IMR-90 (cell line): ENCODE measurements around the gene COCH. TPM values are rescaled to one million over a fixed set of nuclear protein-coding genes. Genes with fewer than 3 reads are reported as not detected.

Experiments
- ATAC-seq: fragments of 200-7000 bp; cut with Tn5 transposase; 2 replicates; pipeline ENCODE4 v1.9.1; 2020; ENCODE audit warnings: low read depth, mild to moderate bottlenecking, moderate library complexity
- BruUV-seq: library from RNA; stranded (reverse); fragments of 400-500 nt; replicated peaks from 2 replicates; lab custom pipeline; 2021; lab: Mats Ljungman, UMichigan
- CTCF ChIA-PET: fragments of 300-600 bp; formaldehyde crosslinking; extraction: SDS; loops from one replicate; lab custom pipeline; 2021; ENCODE audit warnings: antibody characterized with exemption; lab: Yijun Ruan, JAX
- POLR2A ChIA-PET: fragments of 300-600 bp; sonication (Branson Sonifier 250); formaldehyde crosslinking; loops from one replicate; lab custom pipeline; 2022; ENCODE audit warnings: antibody characterized with exemption; ENCODE audit not compliant: unreplicated experiment; lab: Charles Lee
- DNase-seq: peaks from one replicate; pipeline ENCODE4 v3.0.0; 2013
- H2AFZ ChIP-seq: replicated peaks from 2 replicates; pipeline ENCODE3; 2013; ENCODE audit warnings: low read length, mild to moderate bottlenecking; ENCODE audit not compliant: poor library complexity
- H2AK5ac ChIP-seq: 2 replicates; pipeline ENCODE4 v1.6.1; 2013; ENCODE audit warnings: low read depth, low read length, inconsistent platforms
- H2AK9ac ChIP-seq: replicated peaks from 2 replicates; pipeline ENCODE3; 2013; ENCODE audit warnings: mild to moderate bottlenecking, low read depth, low read length, moderate library complexity; ENCODE audit not compliant: poor library complexity
- H2BK120ac ChIP-seq: 2 replicates; pipeline ENCODE4 v1.6.1; 2013; ENCODE audit warnings: low read depth, low read length, inconsistent platforms
- H2BK15ac ChIP-seq: 3 replicates; pipeline ENCODE4 v1.6.1; 2013; ENCODE audit warnings: low read depth, low read length, inconsistent platforms
- H2BK20ac ChIP-seq: 2 replicates; pipeline ENCODE4 v1.6.1; 2013; ENCODE audit warnings: low read depth, mild to moderate bottlenecking, inconsistent platforms, low read length, moderate library complexity
- H2BK5ac ChIP-seq: 2 replicates; pipeline ENCODE4 v1.6.1; 2013; ENCODE audit warnings: mild to moderate bottlenecking, low read depth, low read length, inconsistent platforms; ENCODE audit not compliant: poor library complexity, severe bottlenecking
- H3K14ac ChIP-seq: replicated peaks from 2 replicates; pipeline ENCODE4 v1.6.1; 2013; ENCODE audit warnings: low read depth, low read length, inconsistent platforms
- H3K18ac ChIP-seq: 2 replicates; pipeline ENCODE4 v1.6.1; 2013; ENCODE audit warnings: low read depth, low read length, control low read depth
- H3K23ac ChIP-seq: 2 replicates; pipeline ENCODE4 v1.6.1; 2013; ENCODE audit warnings: low read depth, low read length, inconsistent platforms
- H3K27ac ChIP-seq: 2 replicates; pipeline ENCODE4 v1.5.1; 2013; ENCODE audit warnings: mild to moderate bottlenecking, control low read depth, low read length; ENCODE audit not compliant: insufficient read depth
- H3K27me3 ChIP-seq: 2 replicates; pipeline ENCODE4 v1.6.1; 2013; ENCODE audit warnings: low read length; ENCODE audit not compliant: control insufficient read depth, insufficient read depth
- H3K36me3 ChIP-seq: 2 replicates; pipeline ENCODE4 v1.6.1; 2013; ENCODE audit warnings: low read length, mixed read lengths; ENCODE audit not compliant: control insufficient read depth, insufficient read depth
- H3K4ac ChIP-seq: 2 replicates; pipeline ENCODE4 v1.6.1; 2013; ENCODE audit warnings: low read depth, low read length, inconsistent platforms
- H3K4me1 ChIP-seq: 2 replicates; pipeline ENCODE4 v1.6.1; 2013; ENCODE audit warnings: low read length, mixed read lengths; ENCODE audit not compliant: control insufficient read depth, insufficient read depth
- H3K4me2 ChIP-seq: 2 replicates; pipeline ENCODE4 v1.6.1; 2013; ENCODE audit warnings: low read depth, mild to moderate bottlenecking, control low read depth, low read length, moderate library complexity
- H3K4me3 ChIP-seq: 2 replicates; pipeline ENCODE4 v1.5.1; 2013; ENCODE audit warnings: low read depth, mild to moderate bottlenecking, control low read depth, low read length, moderate library complexity; ENCODE audit not compliant: insufficient read depth
- H3K56ac ChIP-seq: 2 replicates; pipeline ENCODE4 v1.6.1; 2013; ENCODE audit warnings: low read length, inconsistent platforms; ENCODE audit not compliant: insufficient read depth; ENCODE audit errors: extremely low read depth
- H3K79me1 ChIP-seq, 2 experiments: 2 replicates each; pipeline ENCODE4 v1.6.1; 2013; ENCODE audit warnings: low read length in 2 of 2, inconsistent platforms in 1 of 2, low read depth in 1 of 2
- H3K9ac ChIP-seq: 2 replicates; pipeline ENCODE4 v1.6.1; 2013; ENCODE audit warnings: low read depth, low read length, control low read depth
- H3K9me1 ChIP-seq: 2 replicates; pipeline ENCODE4 v1.6.1; 2013; ENCODE audit warnings: low read length, inconsistent platforms; ENCODE audit not compliant: insufficient read depth
- H3K9me3 ChIP-seq: 2 replicates; pipeline ENCODE4 v1.6.1; 2013; ENCODE audit warnings: low read length; ENCODE audit not compliant: control insufficient read depth, insufficient read depth
- H4K20me1 ChIP-seq: 2 replicates; pipeline ENCODE4 v1.6.1; 2013; ENCODE audit warnings: low read length, inconsistent platforms; ENCODE audit not compliant: insufficient read depth
- H4K5ac ChIP-seq: 2 replicates; pipeline ENCODE4 v1.6.1; 2013; ENCODE audit warnings: mild to moderate bottlenecking, low read depth, low read length, control low read depth
- H4K8ac ChIP-seq, 2 experiments: 2 replicates each; pipeline ENCODE4 v1.6.1; 2013; ENCODE audit warnings: low read depth in 2 of 2, low read length in 2 of 2, control low read depth in 1 of 2, inconsistent platforms in 1 of 2
- H4K91ac ChIP-seq: 2 replicates; pipeline ENCODE4 v1.6.1; 2013; ENCODE audit warnings: low read depth, low read length, inconsistent platforms; ENCODE audit not compliant: insufficient read depth
- BHLHE40 ChIP-seq: fragments of 150-350 bp; IDR thresholded peaks from 2 replicates; pipeline ENCODE4 v1.6.1; 2016; ENCODE audit warnings: mild to moderate bottlenecking, low read depth, low read length
- CEBPB ChIP-seq: IDR thresholded peaks from 2 replicates; pipeline ENCODE4 v1.6.1; 2012; ENCODE audit warnings: low read depth, low read length, improper control_type of control experiment
- FOS ChIP-seq: fragments of 150-350 bp; IDR thresholded peaks from 2 replicates; pipeline ENCODE4 v1.6.1; 2016; ENCODE audit warnings: low read depth, low read length
- MAFK ChIP-seq: IDR thresholded peaks from 2 replicates; pipeline ENCODE4 v1.6.1; 2012; ENCODE audit warnings: low read depth, low read length, improper control_type of control experiment
- NFE2L2 ChIP-seq: fragments of 150-350 bp; IDR thresholded peaks from 2 replicates; pipeline ENCODE4 v1.6.1; 2016; ENCODE audit warnings: low read depth, mild to moderate bottlenecking, low read length
- POLR2A ChIP-seq: IDR thresholded peaks from 2 replicates; pipeline ENCODE4 v1.6.1; 2012; ENCODE audit warnings: mild to moderate bottlenecking, low read depth, low read length
- RFX5 ChIP-seq: IDR thresholded peaks from 2 replicates; pipeline ENCODE4 v1.8.0; 2012; ENCODE audit warnings: low read depth, mild to moderate bottlenecking, low read length, moderate library complexity
- SMC3 ChIP-seq: fragments of 150-350 bp; IDR thresholded peaks from 2 replicates; pipeline ENCODE4 v1.6.1; 2016; ENCODE audit warnings: low read depth, mild to moderate bottlenecking, antibody characterized with exemption, low read length, moderate library complexity
- WGBS, 2 experiments: methylation state at CpG; one replicate each; pipeline versions ENCODE4 v1.1.5 to v1.1.7; 2013; ENCODE audit warnings: missing lambda C conversion rate in 2 of 2; ENCODE audit not compliant: insufficient read length in 1 of 2; ENCODE audit errors: extremely low coverage in 2 of 2; 5-methylcytosine and 5-hydroxymethylcytosine counted together
- dilution Hi-C: fragments of 300-500 bp; cut with HindIII; formaldehyde crosslinking; loops from one replicate; pipeline ENCODE4 v1.14.3; 2018; ENCODE audit warnings: low sequenced_read_pairs; ENCODE audit not compliant: unreplicated experiment
- in situ Hi-C: fragments of 300-500 bp; cut with MboI; formaldehyde crosslinking; loops from 3 replicates; pipeline ENCODE4 v1.14.3; 2019; ENCODE audit warnings: low sequenced_read_pairs, inconsistent platforms, mixed read lengths
- intact Hi-C: fragments of 100-400 bp; cut with micrococcal nuclease; formaldehyde crosslinking; loops from 2 replicates; pipeline ENCODE4 v1.10.0; 2022
- polyA plus RNA-seq, 3 experiments: library from polyadenylated mRNA; depleted of rRNA; stranded (reverse); fragments of >200 nt; gene quantifications; 2 replicates each; pipeline ENCODE4 v1.2.3, GENCODE V29; 2012; ENCODE audit warnings: low replicate concordance in 1 of 3
- total RNA-seq: library from RNA; depleted of rRNA; stranded (reverse); fragments of >200 nt; gene quantifications from 2 replicates; pipeline ENCODE4 v1.2.3, GENCODE V29; 2012
- TF ChIP-seq, protein P1 (sequence below): fragments of 150-350 bp; IDR thresholded peaks from 2 replicates; pipeline ENCODE4 v1.6.1; 2017; ENCODE audit warnings: mild to moderate bottlenecking, antibody characterized with exemption, low read length, low read depth

Gene COCH
- total and polyA plus RNA-seq, 2 of the 4 experiments (the other 2 are of a cell fraction): 0.17 to 0.18 TPM

GRCh38 chr14:30864934-30865333, 9.4 kb upstream of the COCH start:
- no peaks in the 10 kb centered on the region for H3K36me3 ChIP-seq
- TF ChIP-seq BHLHE40 (no peak), NFE2L2 (no peak), POLR2A (no peak), RFX5 (no peak), CEBPB (no peak), FOS (no peak), MAFK (no peak), SMC3 (no peak)
- TF ChIP-seq, protein P1, sequence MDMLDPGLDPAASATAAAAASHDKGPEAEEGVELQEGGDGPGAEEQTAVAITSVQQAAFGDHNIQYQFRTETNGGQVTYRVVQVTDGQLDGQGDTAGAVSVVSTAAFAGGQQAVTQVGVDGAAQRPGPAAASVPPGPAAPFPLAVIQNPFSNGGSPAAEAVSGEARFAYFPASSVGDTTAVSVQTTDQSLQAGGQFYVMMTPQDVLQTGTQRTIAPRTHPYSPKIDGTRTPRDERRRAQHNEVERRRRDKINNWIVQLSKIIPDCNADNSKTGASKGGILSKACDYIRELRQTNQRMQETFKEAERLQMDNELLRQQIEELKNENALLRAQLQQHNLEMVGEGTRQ: no peak
- no peak overlapping the region for H4K5ac ChIP-seq
- no peak overlapping the region for H3K56ac ChIP-seq
- no peak overlapping the region for H3K18ac ChIP-seq
- CTCF ChIA-PET: no interaction called here
- no peak overlapping the region for H2BK5ac ChIP-seq
- H3K9me1 ChIP-seq: no peaks in the 10 kb centered on the region
- no peak overlapping the region for H3K4me3 ChIP-seq
- no peak overlapping the region for H3K23ac ChIP-seq
- H3K79me1 ChIP-seq: no peaks in the 10 kb centered on the region
- POLR2A ChIA-PET: no interaction called here
- no peak overlapping the region for H3K4me2 ChIP-seq
- no peaks in the 10 kb centered on the region for H3K9me3 ChIP-seq
- no peak for DNase-seq
- H3K4ac ChIP-seq: no peak overlapping the region
- no peak overlapping the region for H3K14ac ChIP-seq
- dilution Hi-C loops (no loop called here), in situ Hi-C loops (no loop called here), intact Hi-C loops (no loop called here)
- H3K27me3 ChIP-seq: peaks cover 24% of the 10 kb centered on the region
- no peak overlapping the region for H4K91ac ChIP-seq
- H2AK5ac ChIP-seq: no peak overlapping the region
- H2BK20ac ChIP-seq: no peak overlapping the region
- no peak for ATAC-seq
- H3K27ac ChIP-seq: no peak overlapping the region
- no peak overlapping the region for H2BK120ac ChIP-seq
- WGBS, 2 experiments: no CpG with 5 or more reads among the region's 5 CpGs
- H4K8ac ChIP-seq: no peak overlapping the region
- H4K20me1 ChIP-seq: no peaks in the 10 kb centered on the region
- H2AFZ ChIP-seq: no peak overlapping the region
- H3K9ac ChIP-seq: no peak overlapping the region
- H2BK15ac ChIP-seq: no peak overlapping the region
- no TSS peak for BruUV-seq
- H2AK9ac ChIP-seq: no peak overlapping the region
- H3K4me1 ChIP-seq: no peaks in the 10 kb centered on the region
